ENCODE results near the gene NEU3.
"Not testable (repeated sequence)": the region's sequence is repeated elsewhere in the genome, so short reads cannot be mapped to it uniquely, and the experiment has no call there.

The NEU3 gene

DNA sequence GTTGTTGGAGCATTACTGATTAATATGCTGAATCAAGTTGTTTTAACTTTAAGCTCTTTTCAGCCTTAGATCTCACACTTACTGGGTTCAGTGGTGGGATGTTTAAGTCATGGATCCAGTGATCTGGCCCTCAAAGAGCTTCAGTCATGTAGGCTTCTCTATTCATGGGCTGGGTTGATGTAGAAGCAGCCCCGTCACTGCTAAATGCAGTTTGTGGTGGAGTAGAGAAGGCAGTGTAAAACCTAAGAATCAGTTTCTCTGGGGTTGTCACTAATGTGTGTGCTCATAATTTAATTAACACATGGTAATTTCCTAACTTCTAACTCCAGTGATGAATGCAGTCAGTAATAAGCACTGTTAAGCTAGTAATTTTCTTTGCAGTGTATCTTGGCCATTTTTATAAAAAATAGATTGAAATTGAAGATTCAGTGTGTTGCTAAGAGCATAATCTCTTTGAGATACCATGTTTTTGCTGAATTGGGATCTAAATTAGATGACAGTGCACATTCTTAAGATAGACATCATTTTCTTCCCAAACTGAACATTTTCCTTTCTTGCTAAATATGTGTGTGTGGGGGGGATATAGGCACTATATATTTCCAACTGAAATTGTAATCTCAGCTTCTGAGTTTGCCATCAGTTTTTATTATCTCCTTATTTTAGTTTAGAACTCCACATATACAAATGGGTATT, 30.6 kb upstream of the NEU3 start:
- in situ Hi-C loops (cut with MboI; ENCODE audit: low sequenced_read_pairs): no loop called here
- peaks cover 3% of the 10 kb centered on the region; the same call in 1 of the 2 replicates for H3K36me3 ChIP-seq (replicated peaks)

DNA sequence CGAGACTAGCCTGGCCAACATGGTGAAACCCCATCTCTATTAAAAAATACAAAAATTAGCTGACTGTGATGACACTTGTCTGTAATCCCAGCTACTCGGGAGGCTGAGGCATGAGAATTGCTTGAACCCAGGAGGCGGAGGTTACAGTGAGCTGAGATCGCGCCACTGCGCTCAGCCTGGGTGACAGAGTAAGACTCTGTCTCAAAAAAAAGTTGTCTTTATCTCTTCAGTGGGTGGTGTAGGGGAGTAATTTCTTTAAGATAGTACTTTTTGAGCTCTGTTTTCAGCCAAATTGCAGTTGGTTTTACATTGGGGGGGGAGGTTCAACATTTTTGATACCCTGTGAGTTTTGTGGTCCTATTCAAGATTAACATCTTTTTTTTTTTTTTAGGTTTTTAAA, 28.6 kb upstream of the NEU3 start:
- H3K27me3 ChIP-seq (ENCODE audit: low read depth); H3K4me1 ChIP-seq; H3K9me3 ChIP-seq; DNase-seq (ENCODE audit: low spot score in 2 of 2); in situ Hi-C loops (cut with MboI; ENCODE audit: low sequenced_read_pairs); H3K4me3 ChIP-seq: not testable (repeated sequence)
- H3K36me3 ChIP-seq (replicated peaks): peaks cover 10% of the 10 kb centered on the region; the same call in 1 of the 2 replicates

More for the DNA sequence above, 30.6 kb upstream of the NEU3 start:
- Histone ChIP-seq H3K4me3 (no peak overlapping the region), H3K4me1 (no peaks in the 10 kb centered on the region; the same call in 1 of the 2 replicates), H3K27me3 (ENCODE audit: low read depth) (no peaks in the 10 kb centered on the region), H3K9me3 (no peaks in the 10 kb centered on the region)
- no peak for DNase-seq (ENCODE audit: low spot score in 2 of 2)

- no peaks in the 10 kb centered on the region for H3K27me3 ChIP-seq (ENCODE audit: low read depth)
- H3K4me1 ChIP-seq: no peaks in the 10 kb centered on the region
- DNase-seq (ENCODE audit: low spot score in 2 of 2): no peak
- H3K9me3 ChIP-seq: no peaks in the 10 kb centered on the region
- no peak overlapping the region for H3K4me3 ChIP-seq
- in situ Hi-C loops (cut with MboI; ENCODE audit: low sequenced_read_pairs): no loop called here
- H3K36me3 ChIP-seq (replicated peaks): peaks cover 56% of the 10 kb centered on the region
Measured at GRCh38 chr11:74966651-74967050, 22.1 kb upstream of the NEU3 start.

GRCh38 chr11:74970852-74971395, 17.8 kb upstream of the NEU3 start:
- H3K9me3 ChIP-seq: no peaks in the 10 kb centered on the region
- H3K4me3 ChIP-seq: no peak overlapping the region
- in situ Hi-C loops (cut with MboI; ENCODE audit: low sequenced_read_pairs): no loop called here
- no peak for DNase-seq (ENCODE audit: low spot score in 2 of 2)
- H3K4me1 ChIP-seq: no peaks in the 10 kb centered on the region
- H3K36me3 ChIP-seq (replicated peaks): peaks cover 58% of the 10 kb centered on the region
- no peaks in the 10 kb centered on the region for H3K27me3 ChIP-seq (ENCODE audit: low read depth)

GRCh38 chr11:74971424-74971823, 17.3 kb upstream of the NEU3 start:
- no peak for DNase-seq (ENCODE audit: low spot score in 2 of 2)
- H3K27me3 ChIP-seq (ENCODE audit: low read depth): no peaks in the 10 kb centered on the region
- H3K9me3 ChIP-seq: no peaks in the 10 kb centered on the region
- H3K4me3 ChIP-seq: no peak overlapping the region
- no peaks in the 10 kb centered on the region for H3K4me1 ChIP-seq
- in situ Hi-C loops (cut with MboI; ENCODE audit: low sequenced_read_pairs): no loop called here
- H3K36me3 ChIP-seq (replicated peaks): peaks cover 59% of the 10 kb centered on the region

GRCh38 chr11:74978041-74978440, 10.7 kb upstream of the NEU3 start:
- Histone ChIP-seq H3K27me3 (ENCODE audit: low read depth) (no peaks in the 10 kb centered on the region), H3K4me3 (no peak overlapping the region), H3K4me1 (no peaks in the 10 kb centered on the region), H3K9me3 (no peaks in the 10 kb centered on the region), H3K36me3 (replicated peaks) (peaks cover 31% of the 10 kb centered on the region)
- in situ Hi-C loops (cut with MboI; ENCODE audit: low sequenced_read_pairs): no loop called here
- no peak for DNase-seq (ENCODE audit: low spot score in 2 of 2)

GRCh38 chr11:74980634-74981033, 8.1 kb upstream of the NEU3 start:
- DNase-seq (ENCODE audit: low spot score in 2 of 2): no peak
- no peak overlapping the region for H3K4me3 ChIP-seq
- no peaks in the 10 kb centered on the region for H3K4me1 ChIP-seq
- no peaks in the 10 kb centered on the region for H3K9me3 ChIP-seq
- in situ Hi-C loops (cut with MboI; ENCODE audit: low sequenced_read_pairs): no loop called here
- peaks cover 20% of the 10 kb centered on the region for H3K36me3 ChIP-seq (replicated peaks)
- no peaks in the 10 kb centered on the region for H3K27me3 ChIP-seq (ENCODE audit: low read depth)

DNA sequence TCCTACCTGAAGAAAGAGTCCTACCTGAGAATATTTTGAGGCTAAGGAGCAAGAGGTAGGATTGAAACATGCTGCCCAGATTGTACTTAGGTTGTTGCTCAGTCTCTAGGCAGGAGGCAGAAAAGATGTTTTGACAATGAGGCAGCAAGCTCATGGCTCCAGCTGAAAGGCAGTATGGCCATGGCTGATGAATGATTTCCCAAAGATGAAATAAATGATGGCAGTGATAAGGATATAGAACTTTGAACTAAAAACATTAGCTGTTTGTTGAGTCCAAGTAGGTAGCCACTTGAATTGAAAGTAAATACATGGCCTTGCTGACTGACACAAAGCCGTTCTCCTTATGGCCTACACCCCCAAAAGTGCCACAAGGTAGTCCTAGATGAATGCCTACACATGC, 6.8 kb upstream of the NEU3 start:
- no peaks in the 10 kb centered on the region for H3K4me1 ChIP-seq
- in situ Hi-C loops (cut with MboI; ENCODE audit: low sequenced_read_pairs): no loop called here
- no peak overlapping the region for H3K4me3 ChIP-seq
- H3K9me3 ChIP-seq: no peaks in the 10 kb centered on the region
- no peaks in the 10 kb centered on the region for H3K27me3 ChIP-seq (ENCODE audit: low read depth)
- DNase-seq (ENCODE audit: low spot score in 2 of 2): no peak
- peaks cover 15% of the 10 kb centered on the region for H3K36me3 ChIP-seq (replicated peaks)

GRCh38 chr11:74984070-74984469, 4.7 kb upstream of the NEU3 start:
- no peaks in the 10 kb centered on the region for H3K9me3 ChIP-seq
- H3K36me3 ChIP-seq (replicated peaks): 0 out of 2 replicates have a peak, but pooled peaks cover 5% of the 10 kb centered on the region
- H3K4me3 ChIP-seq: no peak overlapping the region
- no peak for DNase-seq (ENCODE audit: low spot score in 2 of 2)
- no peaks in the 10 kb centered on the region for H3K27me3 ChIP-seq (ENCODE audit: low read depth)
- in situ Hi-C loops (cut with MboI; ENCODE audit: low sequenced_read_pairs): no loop called here
- peaks cover 3% of the 10 kb centered on the region; the same call in 1 of the 2 replicates for H3K4me1 ChIP-seq

- Histone ChIP-seq H3K27me3 (ENCODE audit: low read depth) (no peaks in the 10 kb centered on the region), H3K4me3 (no peak overlapping the region), H3K4me1 (peaks cover 3% of the 10 kb centered on the region; the same call in 1 of the 2 replicates), H3K36me3 (replicated peaks) (0 out of 2 replicates have a peak, but pooled peaks cover under 1% of the 10 kb centered on the region), H3K9me3 (no peaks in the 10 kb centered on the region)
- DNase-seq (ENCODE audit: low spot score in 2 of 2): no peak
- in situ Hi-C loops (cut with MboI; ENCODE audit: low sequenced_read_pairs): no loop called here
Measured at GRCh38 chr11:74984730-74985129, 4.0 kb upstream of the NEU3 start.

DNA sequence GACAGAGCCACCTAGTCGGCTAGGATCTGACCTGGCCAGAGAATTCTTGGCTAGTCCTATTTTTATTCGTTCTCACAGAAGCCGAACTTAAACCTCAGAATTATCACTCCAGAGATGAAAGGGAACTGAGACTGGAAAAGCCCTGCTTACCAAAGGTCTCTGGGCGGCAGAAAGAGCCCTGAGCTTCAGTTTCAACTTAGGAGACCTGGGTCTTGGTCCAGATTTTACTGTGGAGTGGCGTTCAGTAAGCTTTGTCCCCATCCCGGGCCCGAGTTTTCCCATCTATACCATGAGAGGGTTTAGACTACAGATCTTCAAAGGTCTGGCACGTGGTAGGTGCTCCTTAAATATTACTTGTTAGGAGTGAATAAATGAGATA, 516 bp downstream of the NEU3 start:
- in situ Hi-C loops (cut with MboI; ENCODE audit: low sequenced_read_pairs): no loop called here
- Histone ChIP-seq H3K4me1 (peaks cover 14% of the 10 kb centered on the region), H3K27me3 (ENCODE audit: low read depth) (no peaks in the 10 kb centered on the region), H3K9me3 (no peaks in the 10 kb centered on the region), H3K4me3 (peak overlapping the region; percentile 85), H3K36me3 (replicated peaks) (peaks cover 3% of the 10 kb centered on the region)
- DNase-seq (ENCODE audit: low spot score in 2 of 2): peak in 1 of 2 experiments; percentile 16

DNA sequence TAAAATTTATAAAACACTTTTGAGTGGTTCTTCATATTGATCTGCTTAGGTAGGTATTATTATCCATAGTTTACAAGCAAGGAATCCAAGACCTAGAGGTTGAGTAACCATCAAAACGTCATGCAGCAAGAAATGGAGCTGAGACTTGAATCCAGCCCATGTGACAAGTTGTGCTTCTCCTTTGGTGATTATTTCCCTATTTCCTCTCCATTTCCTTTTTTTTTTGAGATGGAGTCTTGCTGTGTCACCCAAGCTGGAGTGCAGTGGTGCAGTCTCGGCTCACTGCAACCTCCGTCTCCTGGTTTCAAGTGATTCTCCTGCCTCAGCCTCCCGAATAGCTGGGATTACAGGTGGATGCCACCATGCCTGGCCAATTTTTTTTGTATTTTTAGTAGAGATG, 1.4 kb downstream of the NEU3 start:
- DNase-seq (ENCODE audit: low spot score in 2 of 2); H3K27me3 ChIP-seq (ENCODE audit: low read depth); in situ Hi-C loops (cut with MboI; ENCODE audit: low sequenced_read_pairs); H3K9me3 ChIP-seq; H3K4me3 ChIP-seq: not testable (repeated sequence)
- H3K36me3 ChIP-seq (replicated peaks): peaks cover 11% of the 10 kb centered on the region
- H3K4me1 ChIP-seq: peaks cover 14% of the 10 kb centered on the region

- peak in 1 of 2 experiments; percentile 13 for DNase-seq (ENCODE audit: low spot score in 2 of 2)
- in situ Hi-C loops (cut with MboI; ENCODE audit: low sequenced_read_pairs): no loop called here
- Histone ChIP-seq H3K27me3 (ENCODE audit: low read depth) (no peaks in the 10 kb centered on the region), H3K4me3 (no peak overlapping the region), H3K4me1 (peaks cover 14% of the 10 kb centered on the region), H3K9me3 (no peaks in the 10 kb centered on the region), H3K36me3 (replicated peaks) (peaks cover 15% of the 10 kb centered on the region)
Measured at GRCh38 chr11:74990941-74991340, 2.2 kb downstream of the NEU3 start.

GRCh38 chr11:74992852-74993251, 4.1 kb downstream of the NEU3 start:
- H3K4me1 ChIP-seq: peaks cover 14% of the 10 kb centered on the region
- no peaks in the 10 kb centered on the region for H3K27me3 ChIP-seq (ENCODE audit: low read depth)
- in situ Hi-C loops (cut with MboI; ENCODE audit: low sequenced_read_pairs): no loop called here
- peaks cover 23% of the 10 kb centered on the region for H3K36me3 ChIP-seq (replicated peaks)
- no peak overlapping the region for H3K4me3 ChIP-seq
- no peaks in the 10 kb centered on the region for H3K9me3 ChIP-seq
- no peak for DNase-seq (ENCODE audit: low spot score in 2 of 2)
